Upper lobe of left lung (tissue), 6 donors: ENCODE data around the gene UNC5C. TPM values are rescaled to one million over a fixed set of nuclear protein-coding genes. Genes with fewer than 3 reads are reported as not detected.

ENCODE experiments used
- ATAC-seq, 2 donors: fragments of 200-7000 bp; cut with Tn5 transposase; one replicate each; pipeline ENCODE4 v1.9.1; 2022; ENCODE audit warnings: mild to moderate bottlenecking in 2 of 2, moderate library complexity in 2 of 2; ENCODE audit not compliant: low FRiP score in 2 of 2
- DNase-seq, 2 donors: peaks; one replicate each; pipeline ENCODE4 v3.0.0-alpha.2; 2019 to 2020
- H3K27ac ChIP-seq, 4 donors: fragments of 200-600 bp; sonication (generic); one replicate each; pipeline ENCODE4 v1.5.1; 2016 to 2019
- H3K27me3 ChIP-seq, 4 donors: fragments of 200-600 bp; sonication (generic); one replicate each; pipeline ENCODE4 v1.5.1; 2017 to 2019
- H3K36me3 ChIP-seq, 4 donors: fragments of 200-600 bp; sonication (generic); one replicate each; pipeline ENCODE4 v1.5.1; 2016 to 2019
- H3K4me1 ChIP-seq, 4 donors: fragments of 200-600 bp; sonication (generic); one replicate each; pipeline ENCODE4 v1.5.1; 2018 to 2019
- H3K4me3 ChIP-seq, 4 donors: fragments of 200-600 bp; sonication (generic); one replicate each; pipeline ENCODE4 v1.5.1; 2017 to 2019; ENCODE audit warnings: mild to moderate bottlenecking in 2 of 4, moderate library complexity in 1 of 4
- H3K9me3 ChIP-seq, 4 donors: fragments of 200-600 bp; sonication (generic); one replicate each; pipeline ENCODE4 v1.5.1; 2018 to 2019
- CTCF ChIP-seq, 6 experiments: fragments of 450-650 bp in 4 of 6; fragments of 200-600 bp in 2 of 6; sonication (generic) in 2 of 6; IDR thresholded peaks; one replicate each; pipeline ENCODE4 v1.5.1; 2016 to 2019; ENCODE audit warnings: antibody characterized with exemption in 6 of 6
- EP300 ChIP-seq, 4 donors: sonication (generic); formaldehyde crosslinking; IDR thresholded peaks; one replicate each; pipeline ENCODE4 v1.5.1; 2017; ENCODE audit warnings: antibody characterized with exemption in 4 of 4, control low read depth in 2 of 4
- POLR2A ChIP-seq, 4 donors: fragments of 450-650 bp; IDR thresholded peaks; one replicate each; pipeline ENCODE4 v1.5.1; 2016 to 2017; ENCODE audit warnings: antibody characterized with exemption in 4 of 4, mild to moderate bottlenecking in 2 of 4
- POLR2AphosphoS5 ChIP-seq, 2 donors: sonication (generic); formaldehyde crosslinking; IDR thresholded peaks; one replicate each; pipeline ENCODE4 v1.5.1; 2017; ENCODE audit warnings: antibody characterized with exemption in 2 of 2
- whole genome bisulfite sequencing, 2 donors: methylation state at CpG; one replicate each; pipeline ENCODE4 v1.1.5; 2017 to 2018; 5-methylcytosine and 5-hydroxymethylcytosine counted together
- total RNA-seq, 6 donors: library from RNA; depleted of rRNA in 4 of 6; stranded (reverse); fragments of >200 nt in 4 of 6; gene quantifications; one replicate each; pipeline versions ENCODE4 v1.1.0 to v1.2.1, GENCODE V29; 2016 to 2021
- donor health status: DM: no; HTN: no; CAD: no; lungs with moderate emphysema.
- donor health status: DM: no; HTN: yes; CAD: no; lungs with severe emphysema.

The UNC5C gene
- total RNA-seq, 6 donors from 2014 or later, result 1.8 to 14.7 (median 3.2) TPM

DNA sequence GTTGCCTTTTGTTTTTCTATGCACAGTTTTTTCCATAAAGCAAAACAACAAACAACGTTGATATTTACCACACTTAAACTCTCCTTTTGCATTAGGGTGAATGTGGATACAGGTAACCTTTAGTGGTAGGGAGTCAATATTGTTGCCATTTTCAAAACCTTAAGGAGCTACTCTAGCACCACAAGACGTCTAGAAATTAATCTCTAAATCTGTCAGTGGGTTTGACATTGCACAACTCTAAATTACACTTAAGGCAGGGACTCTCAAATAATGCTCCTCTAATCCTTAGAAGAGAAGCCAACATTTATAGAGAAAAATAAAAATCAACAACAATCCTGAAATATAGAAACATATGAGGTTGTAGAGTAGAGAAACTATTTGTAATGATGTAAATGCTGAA is 297.2 kb downstream of the UNC5C start:
- Histone ChIP-seq H3K27me3 (no peaks in the 10 kb centered on the region), H3K9me3 (no peaks in the 10 kb centered on the region), H3K4me3 (no peak overlapping the region), H3K4me1 (peaks cover 0 to 11% (median 2%) of the 10 kb centered on the region in 4 donors), H3K36me3 (no peaks in the 10 kb centered on the region), H3K27ac (no peak overlapping the region)
- 56 to 59% methylated on average over 2 of the region's 2 CpGs for WGBS, 2 donors
- DNase-seq, result no peak
- no peak for TF ChIP-seq POLR2A (IDR thresholded peaks at IDR 0.05)
- TF ChIP-seq EP300 (IDR thresholded peaks at IDR 0.05), result no peak
- TF ChIP-seq CTCF (IDR thresholded peaks at IDR 0.05), result no peak
- no peak for TF ChIP-seq POLR2AphosphoS5 (IDR thresholded peaks at IDR 0.05)
- ATAC-seq, result no peak

GRCh38 chr4:95250544-95251137 is 298.1 kb downstream of the UNC5C start:
- Histone ChIP-seq H3K27ac (no peak overlapping the region), H3K27me3 (no peaks in the 10 kb centered on the region), H3K36me3 (no peaks in the 10 kb centered on the region), H3K4me3 (no peak overlapping the region), H3K9me3 (no peaks in the 10 kb centered on the region), H3K4me1 (peaks cover 0 to 11% (median 2%) of the 10 kb centered on the region in 4 donors)
- DNase-seq, result peak in 1 of 2 donors; percentile 22
- 70 to 76% methylated on average over 7 of the region's 7 CpGs for WGBS, 2 donors
- TF ChIP-seq CTCF (IDR thresholded peaks at IDR 0.05), result peak in 1 of 6 experiments; percentile 27
- peak in 1 of 4 donors; percentile 23 for TF ChIP-seq EP300 (IDR thresholded peaks at IDR 0.05)
- no peak for TF ChIP-seq POLR2AphosphoS5 (IDR thresholded peaks at IDR 0.05)
- no peak for TF ChIP-seq POLR2A (IDR thresholded peaks at IDR 0.05)
- ATAC-seq, result peak in 1 of 2 donors; percentile 23

GRCh38 chr4:95249426-95250021 is 299.2 kb downstream of the UNC5C start:
- ATAC-seq (no peak), DNase-seq (no peak)
- Histone ChIP-seq H3K4me1 (peaks cover 0 to 11% (median 2%) of the 10 kb centered on the region in 4 donors), H3K27me3 (no peaks in the 10 kb centered on the region), H3K9me3 (no peaks in the 10 kb centered on the region), H3K36me3 (no peaks in the 10 kb centered on the region), H3K27ac (no peak overlapping the region), H3K4me3 (no peak overlapping the region)
- TF ChIP-seq EP300 (IDR thresholded peaks at IDR 0.05) (no peak), CTCF (IDR thresholded peaks at IDR 0.05) (no peak), POLR2A (IDR thresholded peaks at IDR 0.05) (no peak), POLR2AphosphoS5 (IDR thresholded peaks at IDR 0.05) (no peak)
- 72 to 94% methylated on average over 3 of the region's 3 CpGs for WGBS, 2 donors

GRCh38 chr4:95248720-95249425 is 299.9 kb downstream of the UNC5C start:
- Histone ChIP-seq H3K9me3 (no peaks in the 10 kb centered on the region), H3K4me1 (peaks cover 0 to 11% (median 2%) of the 10 kb centered on the region in 4 donors), H3K36me3 (no peaks in the 10 kb centered on the region), H3K4me3 (no peak overlapping the region), H3K27me3 (no peaks in the 10 kb centered on the region), H3K27ac (no peak overlapping the region)
- ATAC-seq (no peak), DNase-seq (no peak)
- 69 to 72% methylated on average over 1 of the region's 1 CpG for WGBS, 2 donors
- TF ChIP-seq POLR2A (IDR thresholded peaks at IDR 0.05) (no peak), CTCF (IDR thresholded peaks at IDR 0.05) (no peak), EP300 (IDR thresholded peaks at IDR 0.05) (no peak), POLR2AphosphoS5 (IDR thresholded peaks at IDR 0.05) (no peak)
